Psoas muscle (tissue), 8 donors: Measurements from ENCODE around the gene CNTNAP2. TPM values are rescaled to one million over a fixed set of nuclear protein-coding genes. Genes with fewer than 3 reads are reported as not detected.

Experiments used
- ATAC-seq, 4 donors: fragments of 200-7000 bp; cut with Tn5 transposase; one replicate each; pipeline ENCODE4 v1.9.1; 2020; ENCODE audit warnings: moderate library complexity in 3 of 4, mild to moderate bottlenecking in 2 of 4
- DNase-seq, 2 donors: peaks; one replicate each; pipeline ENCODE4 v3.0.0-alpha.2; 2020
- H3K27ac ChIP-seq: fragments of 200-600 bp; one replicate; pipeline ENCODE4 v1.8.0; 2022
- H3K27me3 ChIP-seq, 3 donors: fragments of 200-600 bp in 1 of 3; one replicate each; pipeline versions ENCODE4 v1.6.1 to v1.8.0; 2013 to 2022; ENCODE audit warnings: low read length in 2 of 3, mild to moderate bottlenecking in 2 of 3, moderate library complexity in 1 of 3; ENCODE audit not compliant: insufficient read depth in 3 of 3
- H3K36me3 ChIP-seq, 2 donors: fragments of 200-600 bp in 1 of 2; one replicate each; pipeline versions ENCODE4 v1.6.1 to v1.8.0; 2013 to 2022; ENCODE audit warnings: low read depth in 1 of 2, mild to moderate bottlenecking in 1 of 2, moderate library complexity in 1 of 2; ENCODE audit not compliant: insufficient read depth in 1 of 2
- H3K4me1 ChIP-seq: fragments of 200-600 bp; one replicate; pipeline ENCODE4 v1.8.0; 2022
- H3K4me3 ChIP-seq: fragments of 200-600 bp; one replicate; pipeline ENCODE4 v1.8.0; 2022; ENCODE audit warnings: mild to moderate bottlenecking
- H3K9me3 ChIP-seq: fragments of 200-600 bp; one replicate; pipeline ENCODE4 v1.8.0; 2022
- CTCF ChIP-seq: fragments of 200-600 bp; IDR thresholded peaks from one replicate; pipeline ENCODE4 v1.8.0; 2022; ENCODE audit warnings: antibody characterized with exemption
- whole genome bisulfite sequencing, 3 donors: extraction: QIAGEN DNeasy Blood & Tissue Kit; methylation state at CpG; one replicate each; pipeline versions ENCODE4 v1.1.6 to v1.1.7; 2013; 5-methylcytosine and 5-hydroxymethylcytosine counted together
- intact Hi-C, 2 donors: fragments of 100-400 bp; cut with DNase I; formaldehyde crosslinking; loops; one replicate each; pipeline versions ENCODE4 v1.11.0 to v1.14.2; 2022
- polyA plus RNA-seq, 3 donors: library from polyadenylated mRNA; stranded (reverse); fragments of 200-250 nt; gene quantifications; one replicate each; pipeline ENCODE4 v1.2.3, GENCODE V29; 2013
- total RNA-seq, 4 donors: library from RNA; stranded (reverse); fragmentation: NEBNext Ultra II Directional in 2 of 4; extraction: Animal tissue kit (Norgen Biotek cat#: 25700) in 2 of 4; gene quantifications; one replicate each; pipeline versions ENCODE4 v1.2.1 to v1.2.4, GENCODE V29; 2021 to 2023
- donor health status: healthy with polysubstance abuse.
- donor health status: DM: no; HTN: no; CAD: no; lungs with moderate emphysema.
- donor health status: Bipolar disorder and iron deficiency.
- donor health status: healthy.
- donor health status: DM: yes; HTN: yes; CAD: no.
- donor health status: DM: no; HTN: no; CAD: no.
- donor health status: DM: no; HTN: no; CAD: no.
- donor health status: DM: yes; HTN: yes; CAD: no.

Gene CNTNAP2
- total and polyA plus RNA-seq, 7 donors: 0.01 to 0.13 TPM; not detected in 5

DNA sequence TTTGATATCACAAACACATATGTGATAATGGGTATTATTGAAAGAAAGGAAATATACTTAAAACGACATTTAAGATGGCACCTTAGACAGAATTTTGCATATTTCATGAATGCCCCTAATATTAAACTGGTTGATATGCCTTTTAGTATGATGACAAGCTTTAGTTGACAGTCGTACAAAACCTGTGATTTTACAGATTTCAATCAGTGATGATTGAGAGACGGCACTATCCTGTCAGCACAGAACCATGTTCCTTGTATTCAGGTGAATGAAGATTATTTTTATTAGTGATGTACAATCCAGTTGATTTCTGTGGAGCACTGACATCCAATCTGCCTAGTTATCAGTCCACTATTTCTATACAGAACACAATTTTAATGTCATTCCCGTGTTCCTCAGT lies 333.0 kb downstream of the CNTNAP2 start:
- WGBS, 3 donors: 76 to 89% (median 87%) methylated on average over 4 of the region's 4 CpGs
- H3K4me3 ChIP-seq: no peak overlapping the region
- no peaks in the 10 kb centered on the region for H3K9me3 ChIP-seq
- H3K4me1 ChIP-seq: no peaks in the 10 kb centered on the region
- DNase-seq (no peak), ATAC-seq (no peak)
- H3K27me3 ChIP-seq: no peaks in the 10 kb centered on the region
- H3K27ac ChIP-seq: no peak overlapping the region
- intact Hi-C loops: no loop called here
- TF ChIP-seq CTCF: no peak
- no peaks in the 10 kb centered on the region for H3K36me3 ChIP-seq

GRCh38 chr7:146455091-146455655 lies 338.6 kb downstream of the CNTNAP2 start:
- no peaks in the 10 kb centered on the region for H3K9me3 ChIP-seq
- H3K4me1 ChIP-seq: no peaks in the 10 kb centered on the region
- H3K27me3 ChIP-seq: no peaks in the 10 kb centered on the region
- intact Hi-C loops: no loop called here
- H3K36me3 ChIP-seq: no peaks in the 10 kb centered on the region
- DNase-seq: no peak
- H3K4me3 ChIP-seq: no peak overlapping the region
- no peak for TF ChIP-seq CTCF
- no peak for ATAC-seq
- no peak overlapping the region for H3K27ac ChIP-seq
- WGBS, 3 donors: 29 to 33% (median 29%) methylated on average over 2 of the region's 2 CpGs

GRCh38 chr7:146479040-146479439 lies 362.4 kb downstream of the CNTNAP2 start:
- ATAC-seq: no peak

GRCh38 chr7:146486519-146486918 lies 369.9 kb downstream of the CNTNAP2 start:
- intact Hi-C loops: no loop called here
- ATAC-seq (no peak), DNase-seq (no peak)
- TF ChIP-seq CTCF: no peak
- Histone ChIP-seq H3K27me3 (no peaks in the 10 kb centered on the region), H3K36me3 (no peaks in the 10 kb centered on the region), H3K4me1 (no peaks in the 10 kb centered on the region), H3K9me3 (no peaks in the 10 kb centered on the region), H3K4me3 (no peak overlapping the region), H3K27ac (no peak overlapping the region)
- WGBS, 3 donors: 82 to 94% (median 92%) methylated on average over 3 of the region's 3 CpGs

More at GRCh38 chr7:146479040-146479439, 362.4 kb downstream of the CNTNAP2 start:
- intact Hi-C loops: no loop called here
- Histone ChIP-seq H3K36me3 (no peaks in the 10 kb centered on the region), H3K27ac (no peak overlapping the region), H3K4me3 (no peak overlapping the region), H3K27me3 (no peaks in the 10 kb centered on the region), H3K9me3 (no peaks in the 10 kb centered on the region), H3K4me1 (no peaks in the 10 kb centered on the region)
- no peak for DNase-seq
- TF ChIP-seq CTCF: no peak
- 62 to 68% (median 65%) methylated on average over 2 of the region's 2 CpGs for WGBS, 3 donors

- 72 to 74% (median 73%) methylated on average over 4 of the region's 4 CpGs for WGBS, 3 donors
- DNase-seq: no peak
- no peaks in the 10 kb centered on the region for H3K9me3 ChIP-seq
- H3K4me1 ChIP-seq: no peaks in the 10 kb centered on the region
- no peaks in the 10 kb centered on the region for H3K36me3 ChIP-seq
- intact Hi-C loops: no loop called here
- TF ChIP-seq CTCF: no peak
- no peak overlapping the region for H3K27ac ChIP-seq
- H3K27me3 ChIP-seq: no peaks in the 10 kb centered on the region
- H3K4me3 ChIP-seq: no peak overlapping the region
- no peak for ATAC-seq
These were observed 375.4 kb downstream of the CNTNAP2 start for GRCh38 chr7:146492017-146492416.
